Neuronal stem cell (in vitro differentiated cells): ENCODE measurements around the gene FAM50A.

Experiments
- DNase-seq: peaks from one replicate; pipeline ENCODE4 v3.0.0-alpha.2; 2013; ENCODE audit warnings: low spot score
- H2AFZ ChIP-seq: one replicate; pipeline ENCODE4 v1.6.1; 2013; ENCODE audit warnings: mild to moderate bottlenecking, low read length, inconsistent platforms
- H2AK5ac ChIP-seq: 2 replicates; pipeline ENCODE4 v1.6.1; 2013; ENCODE audit warnings: low read depth, mild to moderate bottlenecking, inconsistent platforms, low read length, moderate library complexity, mixed read lengths
- H2BK120ac ChIP-seq: 2 replicates; pipeline ENCODE4 v1.6.1; 2013; ENCODE audit warnings: low read depth, mild to moderate bottlenecking, inconsistent platforms, low read length, moderate library complexity, mixed read lengths
- H2BK12ac ChIP-seq: one replicate; pipeline ENCODE4 v1.6.1; 2013; ENCODE audit warnings: low read length, inconsistent platforms
- H2BK15ac ChIP-seq: 2 replicates; pipeline ENCODE4 v1.6.1; 2013; ENCODE audit warnings: mild to moderate bottlenecking, low read length, inconsistent platforms, mixed read lengths
- H2BK5ac ChIP-seq: one replicate; pipeline ENCODE4 v1.6.1; 2013; ENCODE audit warnings: inconsistent platforms, mild to moderate bottlenecking, low read length, moderate library complexity
- H3K14ac ChIP-seq: one replicate; pipeline ENCODE4 v1.6.1; 2013; ENCODE audit warnings: low read length, inconsistent platforms
- H3K18ac ChIP-seq: 2 replicates; pipeline ENCODE4 v1.6.1; 2013; ENCODE audit warnings: low read length, inconsistent platforms
- H3K23ac ChIP-seq: 2 replicates; pipeline ENCODE4 v1.6.1; 2013; ENCODE audit warnings: low read depth, mild to moderate bottlenecking, mixed read lengths, low read length, inconsistent platforms; ENCODE audit not compliant: poor library complexity
- H3K27ac ChIP-seq: replicated peaks from 3 replicates; pipeline ENCODE4 v1.5.1; 2013; ENCODE audit warnings: low read length, inconsistent platforms
- H3K27me3 ChIP-seq, 3 experiments: 2 replicates each; pipeline ENCODE4 v1.6.1; 2013; ENCODE audit warnings: low read length in 3 of 3, mild to moderate bottlenecking in 2 of 3, inconsistent platforms in 1 of 3, low read depth in 1 of 3, mixed read lengths in 1 of 3, moderate library complexity in 1 of 3; ENCODE audit not compliant: control insufficient read depth in 3 of 3, insufficient read depth in 3 of 3
- H3K36me3 ChIP-seq, 2 donors: replicated peaks in 1 of 2; 2 replicates each; pipeline ENCODE4 v1.6.1; 2013; ENCODE audit warnings: low read length in 2 of 2; ENCODE audit not compliant: control insufficient read depth in 2 of 2, insufficient read depth in 2 of 2
- H3K4ac ChIP-seq: 2 replicates; pipeline ENCODE4 v1.6.1; 2013; ENCODE audit warnings: inconsistent platforms, mild to moderate bottlenecking, low read length, moderate library complexity
- H3K4me1 ChIP-seq, 2 donors: 1 replicate in 1 of 2; 2 replicates in 1 of 2; pipeline ENCODE4 v1.6.1; 2013; ENCODE audit warnings: low read length in 2 of 2, low read depth in 1 of 2; ENCODE audit not compliant: control insufficient read depth in 2 of 2, insufficient read depth in 1 of 2
- H3K4me2 ChIP-seq: one replicate; pipeline ENCODE4 v1.6.1; 2013; ENCODE audit warnings: mild to moderate bottlenecking, low read length, inconsistent platforms; ENCODE audit not compliant: insufficient read depth, poor library complexity, severe bottlenecking
- H3K4me3 ChIP-seq, 2 donors: 2 replicates each; pipeline ENCODE4 v1.5.1; 2013; ENCODE audit warnings: low read length in 2 of 2, mild to moderate bottlenecking in 2 of 2, inconsistent platforms in 1 of 2, moderate library complexity in 1 of 2
- H3K79me1 ChIP-seq: one replicate; pipeline ENCODE4 v1.6.1; 2013; ENCODE audit warnings: low read depth, mild to moderate bottlenecking, inconsistent platforms, low read length, moderate library complexity
- H3K9ac ChIP-seq: one replicate; pipeline ENCODE4 v1.6.1; 2013; ENCODE audit warnings: mild to moderate bottlenecking, low read depth, low read length, inconsistent platforms; ENCODE audit not compliant: poor library complexity
- H3K9me3 ChIP-seq, 2 donors: replicated peaks in 1 of 2; 2 replicates each; pipeline versions ENCODE3 to v1.6.1; 2013; ENCODE audit warnings: low read length in 2 of 2, mild to moderate bottlenecking in 2 of 2, inconsistent platforms in 1 of 2, low read depth in 1 of 2, mixed read lengths in 1 of 2, moderate library complexity in 1 of 2; ENCODE audit not compliant: control insufficient read depth in 2 of 2, insufficient read depth in 1 of 2
- H4K8ac ChIP-seq: one replicate; pipeline ENCODE4 v1.6.1; 2013; ENCODE audit warnings: low read depth, mild to moderate bottlenecking, inconsistent platforms, low read length, moderate library complexity
- H4K91ac ChIP-seq: one replicate; pipeline ENCODE4 v1.6.1; 2013; ENCODE audit warnings: low read length, low read depth, mild to moderate bottlenecking, inconsistent platforms; ENCODE audit not compliant: poor library complexity
- WGBS, 2 donors: extraction: QIAGEN DNeasy Blood & Tissue Kit; methylation state at CpG; one replicate each; pipeline ENCODE4 v1.1.7; 2013; ENCODE audit warnings: missing lambda C conversion rate in 2 of 2, mixed read lengths in 1 of 2; ENCODE audit not compliant: insufficient read length in 2 of 2, insufficient replicate concordance in 1 of 2; ENCODE audit errors: extremely low coverage in 2 of 2; 5-methylcytosine and 5-hydroxymethylcytosine counted together

Gene FAM50A

GRCh38 chrX:154471839-154472684, 28.1 kb downstream of the FAM50A start:
- no peaks in the 10 kb centered on the region for H3K4me1 ChIP-seq
- no peak overlapping the region for H2BK5ac ChIP-seq
- no peak overlapping the region for H2AFZ ChIP-seq
- H3K27ac ChIP-seq: no peak overlapping the region
- no peak overlapping the region for H3K4me3 ChIP-seq
- H3K79me1 ChIP-seq: peaks cover 2% of the 10 kb centered on the region
- no peak overlapping the region for H3K4me2 ChIP-seq
- no peak overlapping the region for H2BK120ac ChIP-seq
- H3K9me3 ChIP-seq: peaks cover 0 to 2% of the 10 kb centered on the region in 2 donors
- no peak overlapping the region for H4K91ac ChIP-seq
- DNase-seq: no peak
- H2AK5ac ChIP-seq: no peak overlapping the region
- no peak overlapping the region for H3K4ac ChIP-seq
- no peak overlapping the region for H3K18ac ChIP-seq
- no peak overlapping the region for H2BK15ac ChIP-seq
- WGBS, 2 donors: no CpG with 5 or more reads among the region's 23 CpGs
- H3K36me3 ChIP-seq: peaks cover 17 to 59% of the 10 kb centered on the region in 2 donors
- H3K14ac ChIP-seq: no peak overlapping the region
- H3K9ac ChIP-seq: no peak overlapping the region
- no peak overlapping the region for H3K23ac ChIP-seq
- peaks cover 0 to 5% (median 0%) of the 10 kb centered on the region in 3 experiments for H3K27me3 ChIP-seq
- no peak overlapping the region for H2BK12ac ChIP-seq
- no peak overlapping the region for H4K8ac ChIP-seq

GRCh38 chrX:154472685-154473632, 29.0 kb downstream of the FAM50A start:
- Histone ChIP-seq H4K91ac (no peak overlapping the region), H2BK5ac (no peak overlapping the region), H3K27ac (no peak overlapping the region), H3K36me3 (peaks cover 17 to 58% of the 10 kb centered on the region in 2 donors), H3K4me1 (peaks cover 0 to 3% of the 10 kb centered on the region in 2 donors), H3K79me1 (peaks cover 2% of the 10 kb centered on the region), H3K18ac (no peak overlapping the region), H2BK120ac (no peak overlapping the region), H3K27me3 (peaks cover 0 to 6% (median 0%) of the 10 kb centered on the region in 3 experiments), H2AFZ (no peak overlapping the region), H3K9ac (no peak overlapping the region), H2AK5ac (no peak overlapping the region), H3K9me3 (peaks cover 0 to 2% of the 10 kb centered on the region in 2 donors), H3K4me3 (no peak overlapping the region), H3K14ac (no peak overlapping the region), H4K8ac (no peak overlapping the region), H3K4me2 (no peak overlapping the region), H2BK15ac (no peak overlapping the region), H2BK12ac (no peak overlapping the region), H3K4ac (no peak overlapping the region), H3K23ac (no peak overlapping the region)
- DNase-seq: no peak
- no CpG with 5 or more reads among the region's 28 CpGs for WGBS, 2 donors

- DNase-seq: no peak
- Histone ChIP-seq H3K4me1 (peaks cover 2 to 6% of the 10 kb centered on the region in 2 donors), H3K9me3 (peaks cover 0 to 2% of the 10 kb centered on the region in 2 donors), H3K36me3 (peaks cover 17 to 51% of the 10 kb centered on the region in 2 donors), H2AK5ac (no peak overlapping the region), H3K27ac (no peak overlapping the region), H3K79me1 (peaks cover 2% of the 10 kb centered on the region), H4K8ac (no peak overlapping the region), H3K4me3 (no peak overlapping the region), H4K91ac (no peak overlapping the region), H3K9ac (no peak overlapping the region), H3K27me3 (peaks cover 0 to 6% (median 0%) of the 10 kb centered on the region in 3 experiments), H2BK15ac (no peak overlapping the region), H3K4ac (no peak overlapping the region), H2AFZ (no peak overlapping the region), H3K14ac (no peak overlapping the region), H3K4me2 (no peak overlapping the region), H2BK5ac (no peak overlapping the region), H2BK12ac (no peak overlapping the region), H3K23ac (no peak overlapping the region), H3K18ac (no peak overlapping the region), H2BK120ac (no peak overlapping the region)
- WGBS, 2 donors: no CpG with 5 or more reads among the region's 7 CpGs
Measured at GRCh38 chrX:154473683-154474082, 29.7 kb downstream of the FAM50A start.
